Stimulated activated CD8-positive, alpha-beta memory T cell treated with anti-CD3 and anti-CD28 coated beads, Interleukin-12 subunit alpha, Interleukin-12 subunit beta, amount 100 ng/mL, for 4 hours (primary cell): ENCODE data around the gene FYTTD1.
A peak's percentile ranks its signal among the peaks of the same experiment; 100 is the strongest.
"Not testable (repeated sequence)": the region's sequence is repeated elsewhere in the genome, so short reads cannot be mapped to it uniquely, and the experiment has no call there.

Experiments
- DNase-seq: peaks from one replicate; pipeline ENCODE4 v3.0.0-alpha.2; 2020; ENCODE audit warnings: low read depth

The FYTTD1 gene, protein sequence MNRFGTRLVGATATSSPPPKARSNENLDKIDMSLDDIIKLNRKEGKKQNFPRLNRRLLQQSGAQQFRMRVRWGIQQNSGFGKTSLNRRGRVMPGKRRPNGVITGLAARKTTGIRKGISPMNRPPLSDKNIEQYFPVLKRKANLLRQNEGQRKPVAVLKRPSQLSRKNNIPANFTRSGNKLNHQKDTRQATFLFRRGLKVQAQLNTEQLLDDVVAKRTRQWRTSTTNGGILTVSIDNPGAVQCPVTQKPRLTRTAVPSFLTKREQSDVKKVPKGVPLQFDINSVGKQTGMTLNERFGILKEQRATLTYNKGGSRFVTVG

DNA sequence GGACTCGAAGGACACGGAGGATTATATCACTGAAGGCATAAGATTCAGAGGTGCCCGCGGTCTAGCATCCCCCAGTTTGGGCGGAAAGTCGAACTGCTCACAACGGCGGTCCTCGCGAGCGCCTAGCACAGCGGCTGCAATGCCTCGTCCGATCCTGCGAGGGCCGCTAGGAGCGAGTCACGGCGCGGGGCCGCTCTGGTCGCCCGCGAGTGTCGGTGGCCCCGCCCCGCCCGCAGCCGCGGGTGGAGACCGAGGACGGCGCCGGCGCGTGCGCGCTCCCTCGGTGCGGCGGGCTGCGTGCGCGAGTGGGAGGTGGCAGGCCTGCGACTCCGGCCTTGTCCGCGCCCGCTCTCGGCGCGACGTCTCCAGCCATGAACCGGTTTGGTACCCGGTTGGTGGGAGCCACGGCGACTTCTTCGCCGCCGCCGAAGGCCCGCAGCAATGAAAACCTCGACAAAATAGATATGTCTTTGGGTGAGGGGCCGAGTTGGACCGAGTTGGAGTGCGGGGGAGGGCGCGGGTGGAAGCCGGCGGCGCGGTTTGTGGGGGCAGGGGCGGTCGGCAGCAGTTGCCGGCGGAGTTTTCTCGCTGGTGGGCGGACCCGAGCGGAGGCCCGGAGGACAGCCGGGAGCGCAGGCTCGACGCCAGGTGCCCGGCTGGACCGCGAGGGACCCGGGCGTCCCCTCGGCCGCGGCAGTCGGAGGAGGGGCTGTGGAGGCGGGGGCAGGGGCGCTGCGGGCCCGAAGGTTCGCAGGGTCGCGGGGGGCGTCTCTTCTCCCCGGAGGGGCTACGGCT is at the start of gene FYTTD1:
FYTTD1 (plus strand) TSS at position 283 of the 795 bp plus-strand sequence; CDS start at position 372, 89 bp downstream.
- peak; percentile 84 for DNase-seq

DNA sequence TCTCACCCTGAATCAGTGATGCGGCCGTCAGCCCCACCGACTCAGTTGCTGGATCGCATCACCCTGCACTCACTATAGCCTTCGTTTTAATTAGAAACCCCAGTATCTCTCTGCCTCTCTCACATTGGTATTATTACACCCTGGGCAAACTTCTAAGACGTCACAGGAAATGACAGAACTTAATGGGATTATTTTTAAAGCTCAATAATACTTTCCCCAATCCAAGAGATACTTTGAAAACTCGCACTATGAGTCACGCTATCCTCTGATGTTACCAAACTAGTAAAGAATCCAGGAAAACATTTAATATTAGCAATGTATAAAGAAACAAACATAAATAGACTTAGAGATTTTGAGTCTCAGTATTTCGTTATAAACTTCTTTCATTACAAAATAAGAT is 49.6 kb upstream of the FYTTD1 start:
- no peak for DNase-seq

DNA sequence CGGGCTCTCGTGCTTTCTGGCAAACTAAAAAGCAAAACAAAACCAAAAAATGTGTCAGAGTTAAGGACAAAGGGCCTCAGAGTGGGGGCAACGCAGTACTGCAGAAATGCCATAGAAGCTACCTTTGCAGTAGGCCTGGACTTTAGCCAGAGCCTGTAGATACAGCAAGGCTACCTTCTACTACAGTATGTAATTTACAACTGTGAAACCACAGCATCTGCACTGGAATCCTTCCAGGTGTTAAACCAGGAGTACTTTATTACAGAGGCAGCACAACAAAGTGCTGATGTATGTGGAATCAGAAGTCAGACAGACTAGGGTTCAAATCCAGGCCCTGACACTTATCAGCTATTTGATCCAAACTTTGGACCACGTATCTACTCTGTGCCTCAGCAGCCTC is 47.8 kb upstream of the FYTTD1 start:
- DNase-seq = no peak

DNA sequence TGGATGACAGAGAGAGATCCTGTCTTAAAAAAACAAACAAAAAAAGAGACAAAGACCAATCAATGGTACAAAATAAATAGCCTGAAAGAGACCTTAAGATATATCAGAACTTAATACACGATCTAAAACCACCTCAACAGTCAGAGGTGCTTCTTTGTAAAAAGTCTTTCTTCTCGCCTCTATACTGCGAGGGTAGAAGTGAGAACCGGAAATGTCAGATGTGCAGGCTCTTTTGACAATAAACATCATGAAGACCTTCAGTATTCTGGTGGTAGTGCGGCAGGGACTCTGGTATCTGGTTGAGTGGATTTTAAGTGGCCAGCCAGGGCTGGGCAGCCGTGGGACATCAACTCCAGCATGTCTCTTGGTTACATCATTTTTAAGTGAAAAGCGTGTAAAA is 43.0 kb upstream of the FYTTD1 start:
- no peak for DNase-seq

DNA sequence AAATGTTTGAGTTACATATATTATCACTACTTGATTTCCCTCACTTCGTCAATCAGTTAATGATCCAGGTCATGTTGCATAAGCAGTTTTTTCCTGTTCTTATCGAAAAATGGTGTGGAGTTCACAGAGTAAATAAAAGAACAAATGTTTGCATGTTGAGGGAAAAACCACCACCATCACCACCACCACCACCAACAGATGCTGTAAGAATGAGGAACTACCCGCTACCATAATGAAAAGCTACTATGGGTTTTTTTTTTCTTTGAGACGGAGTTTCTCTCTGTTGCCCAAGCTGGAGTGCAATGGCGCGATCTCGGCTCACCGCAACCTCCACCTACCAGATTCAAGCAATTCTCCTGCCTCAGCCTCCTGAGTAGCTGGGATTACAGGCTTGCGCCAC is 40.5 kb upstream of the FYTTD1 start:
- DNase-seq = no peak

DNA sequence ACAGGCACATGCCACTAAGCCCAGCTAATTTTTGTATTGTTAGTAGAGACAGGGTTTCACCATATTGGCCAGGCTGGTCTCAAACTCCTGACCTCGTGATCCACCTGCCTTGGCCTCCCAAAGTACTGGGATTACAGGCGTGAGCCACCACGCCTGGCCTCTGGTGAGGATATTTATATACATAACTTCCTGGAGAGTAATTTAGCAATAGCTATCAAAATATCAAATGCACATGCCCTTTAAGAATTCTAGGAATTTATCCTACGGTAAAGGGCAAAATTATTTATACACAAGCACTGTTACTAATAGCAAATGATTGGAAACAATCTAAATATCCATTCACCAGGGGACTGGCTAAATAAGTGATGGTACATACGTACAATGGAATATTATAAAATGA is 38.7 kb upstream of the FYTTD1 start:
- DNase-seq = not testable (repeated sequence)

DNA sequence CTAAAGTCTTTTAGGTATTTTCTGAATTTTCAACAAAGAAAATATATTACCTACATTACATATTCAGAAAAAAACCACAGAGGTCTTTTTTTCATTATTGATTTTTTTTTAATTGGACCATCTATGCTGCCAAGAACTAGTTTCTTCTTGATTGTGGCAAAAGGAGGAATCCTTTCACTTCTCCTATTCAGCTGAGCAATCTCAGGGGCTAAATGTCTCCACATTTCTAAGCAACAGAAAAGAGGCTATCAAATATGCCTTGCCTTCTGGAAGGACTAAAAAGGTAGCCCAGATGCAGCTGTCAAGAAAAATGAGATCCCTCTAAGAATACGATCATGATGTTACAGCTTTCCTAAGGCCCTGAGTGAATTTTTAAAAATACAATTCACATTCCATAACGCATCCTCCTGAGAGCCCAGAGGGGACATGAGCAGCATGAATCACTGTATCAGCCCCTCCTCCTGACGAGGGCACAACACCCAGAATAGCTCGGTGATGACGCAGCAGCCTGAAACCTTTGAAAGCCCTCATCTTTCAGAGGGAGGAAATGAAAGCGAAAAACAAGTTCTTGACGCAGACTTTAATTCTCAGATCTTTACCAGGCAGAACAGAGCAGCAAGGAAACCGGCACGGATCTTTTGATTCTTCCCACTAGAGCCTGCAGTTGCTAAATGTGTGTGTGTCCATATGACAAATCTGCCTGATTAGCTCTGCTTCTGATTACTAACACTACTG is 37.5 kb upstream of the FYTTD1 start:
- DNase-seq = peak; percentile 72

DNA sequence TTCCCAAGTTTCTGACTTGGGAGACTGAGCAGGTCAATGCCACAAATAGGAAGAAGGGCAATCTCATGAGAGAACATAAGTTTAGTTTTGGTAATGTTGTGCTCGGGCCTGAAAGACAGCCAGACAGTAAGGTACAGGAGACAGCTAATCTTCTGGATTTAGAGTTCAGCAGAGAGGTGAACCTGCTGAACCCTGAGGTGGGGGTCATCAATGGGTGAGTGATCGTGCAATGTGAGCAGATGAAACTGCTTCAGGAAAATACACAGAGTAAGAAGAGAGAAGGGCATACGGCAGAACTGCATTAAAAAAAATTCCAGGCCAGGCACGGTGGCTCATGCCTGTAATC is 36.2 kb upstream of the FYTTD1 start:
- no peak for DNase-seq

DNA sequence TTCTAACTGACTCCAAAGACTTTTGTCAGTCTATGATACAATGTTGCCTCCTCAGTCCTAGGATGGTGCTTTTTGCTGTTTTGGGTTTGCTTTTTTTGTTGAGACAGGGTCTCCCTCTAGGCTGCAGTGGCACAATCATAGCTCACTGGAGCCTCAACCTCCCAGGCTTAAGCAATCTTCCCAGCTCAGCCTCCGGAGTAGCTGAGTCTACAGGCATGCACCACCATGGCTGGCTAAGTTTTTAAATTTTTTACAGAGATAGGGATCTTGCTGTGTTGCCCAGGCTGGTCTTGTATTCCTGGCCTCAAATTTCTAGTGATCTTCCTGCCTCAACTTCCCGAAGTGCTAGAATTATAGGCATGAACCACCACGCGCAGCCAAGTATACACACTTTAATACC is 35.4 kb upstream of the FYTTD1 start:
- no peak for DNase-seq

DNA sequence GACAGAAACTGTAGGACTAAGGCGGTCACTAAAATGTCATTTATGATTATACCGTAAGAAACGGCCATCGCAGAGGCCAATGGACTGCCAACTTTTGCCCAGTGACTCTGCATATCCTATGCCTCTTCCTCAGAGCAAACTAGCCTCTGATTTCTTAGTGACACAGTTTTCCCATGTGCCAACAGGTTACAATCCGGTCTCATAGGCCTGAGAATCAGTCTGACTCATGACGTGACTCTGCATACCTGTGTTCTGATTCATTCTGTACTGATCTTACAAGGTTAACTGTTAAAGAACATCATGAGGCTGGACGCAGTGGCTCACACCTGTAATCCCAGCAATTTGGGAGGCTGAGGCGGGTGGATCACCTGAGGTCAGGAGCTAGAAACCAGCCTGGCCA is 30.8 kb upstream of the FYTTD1 start:
- DNase-seq = no peak

DNA sequence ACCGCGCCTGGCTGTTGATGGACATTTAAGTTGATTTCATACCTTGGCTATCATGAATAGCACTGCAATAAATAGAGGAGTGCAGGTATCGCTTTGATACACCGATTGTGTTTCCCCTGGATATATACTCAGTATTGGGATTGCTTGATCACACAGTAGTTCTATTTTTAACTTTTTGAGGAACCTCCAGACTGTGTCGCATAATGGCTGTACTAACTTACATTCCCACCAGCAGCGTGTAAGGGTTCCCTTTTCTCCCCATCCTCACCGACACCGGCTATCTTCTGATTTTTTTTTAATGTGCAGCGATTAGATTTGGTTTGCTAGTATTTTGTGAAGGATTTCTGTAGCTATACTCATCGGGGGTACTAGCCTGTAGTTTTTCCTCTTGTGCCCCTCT is 29.0 kb upstream of the FYTTD1 start:
- no peak for DNase-seq

DNA sequence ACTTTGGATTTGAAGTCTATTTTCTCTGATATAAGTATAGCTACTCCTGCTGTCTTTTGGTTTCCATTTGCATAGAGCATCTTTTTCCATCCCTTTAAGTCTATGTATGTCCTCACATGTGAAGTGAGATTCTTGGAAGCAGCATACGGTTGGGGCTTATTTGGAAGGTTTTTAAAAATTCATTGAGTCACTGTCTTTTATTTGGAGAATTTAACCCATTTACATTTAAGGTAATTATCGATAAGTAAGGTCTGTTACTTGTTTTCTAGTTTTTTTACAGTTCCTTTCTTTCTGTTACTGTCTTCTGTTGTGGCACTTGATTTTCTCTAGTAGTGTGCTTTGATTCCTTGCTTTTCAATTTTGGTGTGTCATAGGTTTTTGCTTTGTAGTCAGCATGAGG is 26.9 kb upstream of the FYTTD1 start:
- DNase-seq = no peak

DNA sequence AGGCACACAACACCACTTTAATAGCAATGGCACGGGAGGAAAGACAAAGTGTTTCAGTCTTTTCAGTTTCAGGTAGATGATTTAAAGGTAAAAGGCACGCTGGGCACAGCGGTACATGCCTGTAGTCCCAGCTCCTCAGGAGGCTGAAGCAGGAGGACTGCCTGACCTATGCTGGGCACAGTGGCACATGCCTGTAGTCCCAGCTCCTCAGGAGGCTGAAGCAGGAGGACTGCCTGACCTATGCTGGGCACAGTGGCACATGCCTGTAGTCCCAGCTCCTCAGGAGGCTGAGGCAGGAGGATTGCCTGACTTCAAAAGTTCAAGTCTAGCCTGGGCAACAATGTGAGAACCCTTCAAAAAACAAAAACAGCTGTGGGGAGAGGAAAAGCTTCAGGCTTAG is 21.8 kb upstream of the FYTTD1 start:
- DNase-seq = not testable (repeated sequence)

DNA sequence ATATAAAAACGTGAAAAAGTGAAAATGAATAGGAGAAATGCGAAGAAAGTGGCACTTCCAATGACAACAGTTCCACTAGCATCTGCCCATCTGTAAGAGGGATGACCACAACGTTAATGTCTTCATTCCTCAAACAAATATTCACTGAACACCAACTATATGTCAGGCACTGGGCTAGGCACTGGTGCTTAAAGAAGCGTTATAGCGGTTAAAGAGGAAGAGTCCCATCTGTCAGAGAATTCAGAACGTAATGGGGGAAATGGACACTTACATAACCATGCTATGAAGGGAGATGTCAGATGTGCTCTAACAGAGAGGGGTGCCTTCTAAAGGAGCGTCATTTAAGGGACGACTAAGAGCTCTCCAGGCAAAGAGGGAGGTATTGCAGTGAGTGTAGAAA is 21.2 kb upstream of the FYTTD1 start:
- DNase-seq = no peak

DNA sequence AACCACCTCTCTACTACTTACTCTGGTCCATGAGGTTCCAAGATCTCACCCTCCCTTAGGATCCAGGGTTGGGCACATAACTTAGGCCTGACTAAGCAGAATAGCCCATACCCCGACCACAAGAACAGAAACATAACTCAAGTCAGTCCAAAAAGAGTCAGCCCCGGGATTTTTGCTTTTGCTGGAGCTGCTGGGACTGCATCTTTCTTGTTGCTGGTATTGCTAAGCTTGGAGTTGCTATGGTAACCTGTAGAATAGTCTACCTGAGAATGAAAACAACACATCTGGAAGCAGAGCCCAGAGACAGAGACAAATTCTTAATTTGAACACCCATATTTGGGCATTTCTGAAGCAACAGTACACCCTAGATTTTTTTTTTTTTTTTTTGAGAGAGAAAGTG is 19.5 kb upstream of the FYTTD1 start:
- DNase-seq = no peak

DNA sequence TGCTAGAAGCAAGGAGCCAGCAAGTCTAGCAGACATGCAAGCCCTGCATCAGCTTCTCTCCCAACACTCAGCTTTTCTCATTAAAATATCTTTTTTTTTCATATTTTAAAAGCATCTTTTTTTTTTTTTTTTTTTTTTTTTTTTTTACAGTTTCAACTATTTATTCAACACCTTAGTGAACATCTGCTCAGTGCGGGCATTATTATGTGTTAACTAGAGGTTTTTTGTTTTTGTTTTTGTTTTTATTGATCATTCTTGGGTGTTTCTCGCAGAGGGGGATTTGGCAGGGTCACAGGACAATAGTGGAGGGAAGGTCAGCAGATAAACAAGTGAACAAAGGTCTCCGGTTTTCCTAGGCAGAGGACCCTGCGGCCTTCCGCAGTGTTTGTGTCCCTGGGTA is 18.9 kb upstream of the FYTTD1 start:
- not testable (repeated sequence) for DNase-seq

DNA sequence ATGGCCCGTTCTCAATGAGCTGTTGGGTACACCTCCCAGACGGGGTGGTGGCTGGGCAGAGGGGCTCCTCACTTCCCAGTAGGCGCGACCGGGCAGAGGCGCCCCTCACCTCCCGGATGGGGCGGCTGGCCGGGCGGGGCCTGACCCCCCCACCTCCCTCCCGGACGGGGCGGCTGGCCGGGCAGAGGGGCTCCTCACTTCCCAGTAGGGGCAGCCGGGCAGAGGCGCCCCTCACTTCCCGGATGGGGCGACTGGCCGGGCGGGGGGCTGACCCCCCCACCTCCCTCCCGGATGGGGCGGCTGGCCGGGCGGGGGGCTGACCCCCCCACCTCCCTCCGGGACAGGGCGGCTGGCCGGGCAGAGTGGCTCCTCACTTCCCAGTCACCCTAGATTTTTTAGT is 18.2 kb upstream of the FYTTD1 start:
- not testable (repeated sequence) for DNase-seq

DNA sequence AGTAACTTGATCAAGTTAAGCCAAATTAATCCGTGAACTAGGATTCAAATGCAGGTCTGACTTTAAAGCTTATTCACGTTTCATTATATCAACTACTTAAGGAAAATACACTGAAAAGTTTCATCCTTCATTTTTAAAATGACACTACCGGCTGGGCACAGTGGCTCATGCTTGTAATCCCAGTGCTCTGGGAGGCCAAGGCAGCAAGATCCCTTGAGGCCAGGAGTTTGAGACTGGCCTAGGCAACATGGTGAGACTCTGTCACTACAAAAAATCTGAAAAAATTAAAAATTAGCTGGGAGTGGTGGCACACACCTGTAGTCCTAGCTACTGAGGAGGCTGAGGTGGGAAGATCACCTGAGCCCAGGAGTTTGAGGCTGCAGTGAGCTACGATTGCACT is 16.6 kb upstream of the FYTTD1 start:
- DNase-seq = no peak

DNA sequence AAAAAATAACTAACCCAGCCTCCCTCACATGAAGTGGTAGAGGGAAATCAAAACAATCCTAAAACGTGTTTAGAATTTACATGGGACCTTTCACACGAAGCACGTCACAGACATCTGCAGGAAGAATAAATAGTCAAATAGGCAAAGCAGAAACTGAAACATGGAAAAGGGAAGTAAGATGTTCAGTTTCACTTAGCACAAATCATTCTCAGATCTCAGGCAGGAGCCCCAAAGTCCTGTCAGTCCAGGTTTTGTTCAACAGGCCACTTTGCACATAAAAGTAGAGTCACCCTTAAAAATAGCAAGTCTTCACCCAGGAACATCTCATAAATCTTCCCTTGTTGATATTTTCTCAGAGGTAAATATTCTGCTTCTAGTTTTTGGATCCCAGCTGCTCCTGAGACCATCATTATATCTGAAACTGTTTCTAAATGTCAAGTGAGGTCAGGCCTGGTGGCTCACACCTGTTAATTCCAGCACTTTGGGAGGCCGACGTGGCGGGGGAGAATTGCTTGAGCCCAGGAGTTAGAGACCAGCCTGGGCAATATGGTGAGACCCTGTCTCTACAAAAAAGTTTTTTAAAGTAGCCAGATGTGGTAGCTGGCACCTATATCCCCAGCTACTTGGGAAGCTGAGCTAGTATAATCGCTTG is 14.9 kb upstream of the FYTTD1 start:
- DNase-seq = no peak

DNA sequence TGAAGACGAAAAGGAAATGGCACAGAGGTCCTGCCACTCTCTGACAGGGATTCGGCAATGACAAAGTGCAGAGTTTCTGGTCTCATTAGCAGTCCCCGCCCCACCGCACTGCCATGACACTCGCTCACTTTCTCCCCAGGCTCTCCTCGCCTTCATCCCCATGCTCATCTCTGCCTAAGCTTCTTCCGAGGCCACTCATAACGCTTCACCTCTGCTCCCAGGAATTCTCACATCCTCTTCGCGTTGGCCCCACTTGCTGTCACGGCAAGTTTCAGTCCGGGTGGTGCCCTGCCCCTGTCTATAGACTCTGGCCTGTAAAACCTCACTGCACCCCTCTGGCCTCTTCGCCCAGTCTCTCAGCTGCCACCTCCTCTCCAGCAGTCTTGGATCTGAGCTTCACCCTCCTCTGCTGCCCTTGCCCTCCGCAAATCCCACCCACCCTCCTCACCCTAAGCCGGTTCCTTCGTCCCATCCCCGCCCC is 13.6 kb upstream of the FYTTD1 start:
- peak; percentile 15 for DNase-seq

DNA sequence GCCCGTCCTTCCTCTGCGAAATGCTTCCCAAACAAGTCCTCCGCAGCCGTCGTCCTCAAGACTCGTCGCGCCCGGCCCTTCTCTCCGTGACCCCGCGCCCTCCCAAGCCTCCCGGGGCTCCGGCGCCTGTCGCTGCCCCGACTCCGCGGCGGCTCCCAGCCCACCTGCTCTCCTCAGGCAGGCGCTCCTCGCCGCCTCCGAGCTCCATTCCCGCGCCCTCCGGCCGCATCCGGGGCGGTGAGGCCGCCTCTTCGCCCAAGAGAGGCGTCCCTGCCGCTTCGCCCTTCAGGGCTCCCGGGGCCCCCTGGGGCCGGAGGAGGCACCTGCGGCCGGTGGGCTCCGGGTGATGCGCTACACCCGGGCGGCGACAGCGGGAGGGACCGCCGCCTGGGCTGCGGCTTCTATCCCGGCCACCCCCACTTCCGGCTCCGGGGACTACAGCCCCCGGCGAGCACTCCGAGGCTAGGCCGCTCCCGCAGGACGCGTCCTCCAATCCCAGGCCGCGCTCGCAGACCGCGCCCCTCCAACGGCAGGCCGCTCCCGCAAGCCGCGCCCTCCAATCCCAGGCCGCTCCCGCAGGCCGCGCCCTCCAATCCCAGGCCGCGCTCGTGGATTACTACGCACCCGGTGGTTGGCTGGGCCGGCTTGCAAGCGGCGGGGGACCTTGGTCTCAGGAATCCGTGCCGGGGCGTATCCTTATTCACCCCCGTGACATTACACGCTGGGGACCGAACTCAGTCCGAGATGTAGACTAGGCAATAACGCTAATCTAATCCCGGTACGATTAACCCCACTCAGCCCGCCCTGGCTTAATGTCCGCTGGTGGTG is 13.0 kb upstream of the FYTTD1 start, which contains the start of gene RUBCN:
RUBCN (minus strand) TSS at position 414 of the 828 bp plus-strand sequence; CDS start at position 229, 185 bp downstream.
- peak; percentile 84 for DNase-seq
